ENCODE data around the gene PRKCB.

Gene PRKCB

GRCh38 chr16:24113115-24113745 lies 277.4 kb downstream of the PRKCB start:
- TF ChIP-seq SIN3A (IDR thresholded peaks at IDR 0.05; ENCODE audit: borderline replicate concordance, insufficient read depth, low read length) (no peak), REST (IDR thresholded peaks at IDR 0.05; ENCODE audit: insufficient read depth in 1 of 2, low read depth in 2 of 2, low read length in 2 of 2) (no peak), TAF1 (IDR thresholded peaks at IDR 0.05; ENCODE audit: borderline replicate concordance, insufficient read depth, low read length) (no peak), FOXP2 (optimal IDR thresholded peaks at IDR 0.05; ENCODE audit: borderline replicate concordance, extremely low read depth, extremely low read length, insufficient read depth) (no peak)

- TF ChIP-seq TAF1 (IDR thresholded peaks at IDR 0.05; ENCODE audit: borderline replicate concordance, insufficient read depth, low read length) (no peak), FOXP2 (optimal IDR thresholded peaks at IDR 0.05; ENCODE audit: borderline replicate concordance, extremely low read depth, extremely low read length, insufficient read depth) (no peak), REST (IDR thresholded peaks at IDR 0.05; ENCODE audit: insufficient read depth in 1 of 2, low read depth in 2 of 2, low read length in 2 of 2) (no peak), POLR2AphosphoS5 (IDR thresholded peaks at IDR 0.05; ENCODE audit: low read depth, low read length) (no peak), SIN3A (IDR thresholded peaks at IDR 0.05; ENCODE audit: borderline replicate concordance, insufficient read depth, low read length) (no peak)
Observed at GRCh38 chr16:24114876-24115275, 279.1 kb downstream of the PRKCB start.

- TF ChIP-seq SIN3A (IDR thresholded peaks at IDR 0.05; ENCODE audit: borderline replicate concordance, insufficient read depth, low read length) (no peak), POLR2AphosphoS5 (IDR thresholded peaks at IDR 0.05; ENCODE audit: low read depth, low read length) (no peak), FOXP2 (optimal IDR thresholded peaks at IDR 0.05; ENCODE audit: borderline replicate concordance, extremely low read depth, extremely low read length, insufficient read depth) (no peak), REST (IDR thresholded peaks at IDR 0.05; ENCODE audit: insufficient read depth in 1 of 2, low read depth in 2 of 2, low read length in 2 of 2) (no peak), TAF1 (IDR thresholded peaks at IDR 0.05; ENCODE audit: borderline replicate concordance, insufficient read depth, low read length) (no peak)
Observed at GRCh38 chr16:24116046-24116776, 280.4 kb downstream of the PRKCB start.

- TF ChIP-seq TAF1 (IDR thresholded peaks at IDR 0.05; ENCODE audit: borderline replicate concordance, insufficient read depth, low read length) (no peak), REST (IDR thresholded peaks at IDR 0.05; ENCODE audit: insufficient read depth in 1 of 2, low read depth in 2 of 2, low read length in 2 of 2) (no peak), FOXP2 (optimal IDR thresholded peaks at IDR 0.05; ENCODE audit: borderline replicate concordance, extremely low read depth, extremely low read length, insufficient read depth) (no peak), SIN3A (IDR thresholded peaks at IDR 0.05; ENCODE audit: borderline replicate concordance, insufficient read depth, low read length) (no peak), POLR2AphosphoS5 (IDR thresholded peaks at IDR 0.05; ENCODE audit: low read depth, low read length) (no peak)
Observed at GRCh38 chr16:24116989-24117388, 281.2 kb downstream of the PRKCB start.

All from PFSK-1 (cell line).